ENCODE data around the gene KIF3C. TPM values are rescaled to one million over a fixed set of nuclear protein-coding genes. Genes with fewer than 3 reads are reported as not detected.

Gene KIF3C
- polyA plus RNA-seq, 2 of the 4 experiments (the other 2 are of a cell fraction), result 17.1 to 77.4 TPM

DNA sequence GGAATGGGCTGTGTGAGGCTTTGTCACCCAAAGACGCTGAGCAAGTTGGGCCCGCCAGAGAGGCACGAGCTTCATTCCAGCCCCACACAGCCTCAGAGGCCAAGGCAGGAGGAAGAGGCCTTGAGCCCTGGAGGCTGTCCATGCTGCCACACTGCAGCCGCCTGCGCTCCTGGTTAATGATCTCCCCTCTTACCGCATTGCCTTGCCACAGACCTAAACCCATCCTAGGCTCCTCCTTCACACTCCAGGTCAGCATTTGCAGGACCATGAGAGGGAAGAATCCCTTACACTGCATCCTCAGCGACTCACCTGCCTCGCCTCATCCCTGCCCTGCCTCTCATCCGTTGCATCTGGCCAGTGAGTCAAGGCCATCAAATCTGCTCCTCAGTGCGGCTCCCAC is 24.6 kb downstream of the KIF3C start:
- peaks cover 48% of the 10 kb centered on the region for H3K4me1 ChIP-seq
- DNase-seq (ENCODE audit: low read depth in 1 of 2, low spot score in 1 of 2) (no peak), ATAC-seq (peak; percentile 15 to 17; a peak in 3 of 6 replicates), FAIRE-seq (no peak)
- H3K27ac ChIP-seq, result peak overlapping the region in 1 of 2 experiments; percentile 44; a peak in 3 of 6 replicates
- TF ChIP-seq SREBF2 (IDR thresholded peaks at IDR 0.05) (no peak), MAFK (IDR thresholded peaks at IDR 0.05; ENCODE audit: partially characterized antibody) (no peak), FOSL2 (IDR thresholded peaks at IDR 0.05) (no peak), FOSL2 (CRISPR knock-in tag; IDR thresholded peaks at IDR 0.05) (no peak), HEYL (CRISPR knock-in tag; IDR thresholded peaks at IDR 0.05) (no peak), FOSB (CRISPR knock-in tag; IDR thresholded peaks at IDR 0.05) (no peak), JUN (IDR thresholded peaks at IDR 0.05) (no peak), RNF2 (IDR thresholded peaks at IDR 0.05; ENCODE audit: borderline replicate concordance, low read depth) (no peak)
- TF ChIP-seq, protein P1, sequence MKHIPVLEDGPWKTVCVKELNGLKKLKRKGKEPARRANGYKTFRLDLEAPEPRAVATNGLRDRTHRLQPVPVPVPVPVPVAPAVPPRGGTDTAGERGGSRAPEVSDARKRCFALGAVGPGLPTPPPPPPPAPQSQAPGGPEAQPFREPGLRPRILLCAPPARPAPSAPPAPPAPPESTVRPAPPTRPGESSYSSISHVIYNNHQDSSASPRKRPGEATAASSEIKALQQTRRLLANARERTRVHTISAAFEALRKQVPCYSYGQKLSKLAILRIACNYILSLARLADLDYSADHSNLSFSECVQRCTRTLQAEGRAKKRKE (CRISPR knock-in tag; IDR thresholded peaks at IDR 0.05; ENCODE audit: low read depth), result no peak
- TF ChIP-seq, protein P2, sequence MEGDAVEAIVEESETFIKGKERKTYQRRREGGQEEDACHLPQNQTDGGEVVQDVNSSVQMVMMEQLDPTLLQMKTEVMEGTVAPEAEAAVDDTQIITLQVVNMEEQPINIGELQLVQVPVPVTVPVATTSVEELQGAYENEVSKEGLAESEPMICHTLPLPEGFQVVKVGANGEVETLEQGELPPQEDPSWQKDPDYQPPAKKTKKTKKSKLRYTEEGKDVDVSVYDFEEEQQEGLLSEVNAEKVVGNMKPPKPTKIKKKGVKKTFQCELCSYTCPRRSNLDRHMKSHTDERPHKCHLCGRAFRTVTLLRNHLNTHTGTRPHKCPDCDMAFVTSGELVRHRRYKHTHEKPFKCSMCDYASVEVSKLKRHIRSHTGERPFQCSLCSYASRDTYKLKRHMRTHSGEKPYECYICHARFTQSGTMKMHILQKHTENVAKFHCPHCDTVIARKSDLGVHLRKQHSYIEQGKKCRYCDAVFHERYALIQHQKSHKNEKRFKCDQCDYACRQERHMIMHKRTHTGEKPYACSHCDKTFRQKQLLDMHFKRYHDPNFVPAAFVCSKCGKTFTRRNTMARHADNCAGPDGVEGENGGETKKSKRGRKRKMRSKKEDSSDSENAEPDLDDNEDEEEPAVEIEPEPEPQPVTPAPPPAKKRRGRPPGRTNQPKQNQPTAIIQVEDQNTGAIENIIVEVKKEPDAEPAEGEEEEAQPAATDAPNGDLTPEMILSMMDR (IDR thresholded peaks at IDR 0.05), result no peak
- no peak overlapping the region for H3K4me3 ChIP-seq
- H3K4me2 ChIP-seq, result no peak overlapping the region
- H3K9me3 ChIP-seq, result no peaks in the 10 kb centered on the region
- WGBS (ENCODE audit: missing lambda C conversion rate), result 75% methylated on average over 10 of the region's 10 CpGs
- POLR2A ChIA-PET, result no interaction called here
- CTCF ChIA-PET, result interaction anchor here (0.7 to 16.2 kb wide), 6 partner anchors 19 to 620 kb away, joined by 3 to 280 read pairs (median 7); no protein-coding TSS in a partner anchor

DNA sequence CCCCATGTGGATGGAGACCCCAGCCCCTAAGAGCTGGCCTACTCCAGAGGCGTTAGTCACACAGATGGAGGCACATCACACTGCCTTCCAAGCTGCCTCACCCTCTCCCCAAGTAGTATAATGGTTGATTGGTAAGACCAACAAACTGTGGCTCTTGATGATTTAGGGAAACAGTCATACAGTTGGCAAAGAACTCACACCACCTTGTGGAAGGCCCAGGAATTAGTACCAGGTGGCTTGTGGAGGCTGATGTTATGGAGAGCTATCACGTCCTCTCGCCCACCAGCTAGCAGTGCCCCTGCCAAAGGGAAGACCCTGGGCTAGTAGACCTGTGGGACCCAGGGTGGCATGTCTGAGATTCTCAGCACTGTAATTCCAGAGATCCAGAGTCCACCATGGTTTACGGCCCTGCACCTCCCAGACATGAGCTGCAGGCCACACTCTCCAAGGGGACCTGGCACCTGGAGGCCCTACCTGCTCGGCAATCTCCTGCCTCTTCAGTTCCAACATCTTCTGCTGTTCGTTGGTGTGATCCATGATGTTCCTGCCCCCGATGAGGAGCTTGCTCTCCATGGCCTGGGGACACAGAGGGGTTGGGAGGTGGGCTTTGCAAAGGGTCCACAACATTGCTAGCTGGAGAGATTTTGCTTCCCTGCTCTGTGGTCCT is 26.3 kb downstream of the KIF3C start:
- FAIRE-seq (no peak), DNase-seq (ENCODE audit: low read depth in 1 of 2, low spot score in 1 of 2) (peak in 1 of 2 experiments; percentile 46), ATAC-seq (peak; percentile 32 to 37; a peak in 4 of 6 replicates)
- 94% methylated on average over 7 of the region's 7 CpGs for WGBS (ENCODE audit: missing lambda C conversion rate)
- POLR2A ChIA-PET, result interaction anchor here (1.0 kb wide), 1 partner anchor 78 kb away, joined by 3 read pairs; the partner anchor contains the start of gene ASXL2
- CTCF ChIA-PET, result interaction anchor here (0.7 to 16.2 kb wide), 17 partner anchors 8 to 229 kb away, joined by 3 to 280 read pairs (median 7); no protein-coding TSS in a partner anchor
- Histone ChIP-seq H3K27ac (peak overlapping the region in 1 of 2 experiments; percentile 62; a peak in 2 of 6 replicates), H3K4me1 (peaks cover 44% of the 10 kb centered on the region), H3K4me3 (no peak overlapping the region), H3K4me2 (no peak overlapping the region), H3K9me3 (no peaks in the 10 kb centered on the region)
- no peak for TF ChIP-seq HEYL (CRISPR knock-in tag; IDR thresholded peaks at IDR 0.05)
- TF ChIP-seq SMC3 (IDR thresholded peaks at IDR 0.05), result 0 out of 3 replicates have a peak, but pooled peaks have one; percentile 19
- TF ChIP-seq, protein P2 (IDR thresholded peaks at IDR 0.05), result peak; percentile 18; the same call in 1 of the 3 replicates
- peak in 1 of 2 experiments; percentile 36; a peak in 1 of 5 replicates for TF ChIP-seq RAD21 (conservative IDR thresholded peaks at IDR 0.05 in 1 of 2, IDR thresholded peaks at IDR 0.05 in 1 of 2)

DNA sequence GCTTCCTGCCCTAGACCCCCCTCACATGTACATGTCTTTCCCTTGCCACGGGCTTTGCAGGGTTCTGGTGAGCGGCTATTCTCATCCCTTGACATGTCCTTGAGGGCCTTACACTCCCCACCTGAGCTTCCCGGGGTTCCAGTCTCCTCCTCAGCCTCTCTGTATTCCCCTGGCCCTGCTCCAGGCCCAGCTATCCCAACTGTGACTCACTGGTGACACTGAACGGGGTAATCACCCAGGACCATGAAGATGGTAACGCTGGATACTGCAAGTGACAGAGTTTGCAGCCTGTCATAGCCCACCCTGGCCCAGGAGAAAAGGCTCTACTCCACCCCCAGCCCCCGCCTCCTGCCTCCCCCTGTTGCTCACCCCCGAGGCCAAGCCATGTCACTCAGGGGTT is 27.3 kb downstream of the KIF3C start:
- WGBS (ENCODE audit: missing lambda C conversion rate), result 26% methylated on average over 6 of the region's 7 CpGs
- peak; percentile 15 to 44; a peak in 3 of 6 replicates for ATAC-seq
- peaks cover 44% of the 10 kb centered on the region for H3K4me1 ChIP-seq
- TF ChIP-seq CBX2 (IDR thresholded peaks at IDR 0.05; ENCODE audit: borderline replicate concordance, low read depth) (no peak), GATA3 (IDR thresholded peaks at IDR 0.05; ENCODE audit: borderline replicate concordance) (no peak), ESRRA (IDR thresholded peaks at IDR 0.05; ENCODE audit: borderline replicate concordance, low read length) (no peak), TFCP2L1 (CRISPR knock-in tag; IDR thresholded peaks at IDR 0.05) (no peak), HOXB13 (CRISPR knock-in tag; IDR thresholded peaks at IDR 0.05; ENCODE audit: low read depth) (no peak), HDAC2 (IDR thresholded peaks at IDR 0.05) (no peak)
- TF ChIP-seq, protein P3, sequence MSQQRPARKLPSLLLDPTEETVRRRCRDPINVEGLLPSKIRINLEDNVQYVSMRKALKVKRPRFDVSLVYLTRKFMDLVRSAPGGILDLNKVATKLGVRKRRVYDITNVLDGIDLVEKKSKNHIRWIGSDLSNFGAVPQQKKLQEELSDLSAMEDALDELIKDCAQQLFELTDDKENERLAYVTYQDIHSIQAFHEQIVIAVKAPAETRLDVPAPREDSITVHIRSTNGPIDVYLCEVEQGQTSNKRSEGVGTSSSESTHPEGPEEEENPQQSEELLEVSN (IDR thresholded peaks at IDR 0.05; ENCODE audit: borderline replicate concordance, low read depth), result no peak
- TF ChIP-seq, protein P4, sequence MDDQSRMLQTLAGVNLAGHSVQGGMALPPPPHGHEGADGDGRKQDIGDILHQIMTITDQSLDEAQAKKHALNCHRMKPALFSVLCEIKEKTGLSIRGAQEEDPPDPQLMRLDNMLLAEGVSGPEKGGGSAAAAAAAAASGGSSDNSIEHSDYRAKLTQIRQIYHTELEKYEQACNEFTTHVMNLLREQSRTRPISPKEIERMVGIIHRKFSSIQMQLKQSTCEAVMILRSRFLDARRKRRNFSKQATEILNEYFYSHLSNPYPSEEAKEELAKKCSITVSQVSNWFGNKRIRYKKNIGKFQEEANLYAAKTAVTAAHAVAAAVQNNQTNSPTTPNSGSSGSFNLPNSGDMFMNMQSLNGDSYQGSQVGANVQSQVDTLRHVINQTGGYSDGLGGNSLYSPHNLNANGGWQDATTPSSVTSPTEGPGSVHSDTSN (IDR thresholded peaks at IDR 0.05), result no peak
- TF ChIP-seq, protein P5, sequence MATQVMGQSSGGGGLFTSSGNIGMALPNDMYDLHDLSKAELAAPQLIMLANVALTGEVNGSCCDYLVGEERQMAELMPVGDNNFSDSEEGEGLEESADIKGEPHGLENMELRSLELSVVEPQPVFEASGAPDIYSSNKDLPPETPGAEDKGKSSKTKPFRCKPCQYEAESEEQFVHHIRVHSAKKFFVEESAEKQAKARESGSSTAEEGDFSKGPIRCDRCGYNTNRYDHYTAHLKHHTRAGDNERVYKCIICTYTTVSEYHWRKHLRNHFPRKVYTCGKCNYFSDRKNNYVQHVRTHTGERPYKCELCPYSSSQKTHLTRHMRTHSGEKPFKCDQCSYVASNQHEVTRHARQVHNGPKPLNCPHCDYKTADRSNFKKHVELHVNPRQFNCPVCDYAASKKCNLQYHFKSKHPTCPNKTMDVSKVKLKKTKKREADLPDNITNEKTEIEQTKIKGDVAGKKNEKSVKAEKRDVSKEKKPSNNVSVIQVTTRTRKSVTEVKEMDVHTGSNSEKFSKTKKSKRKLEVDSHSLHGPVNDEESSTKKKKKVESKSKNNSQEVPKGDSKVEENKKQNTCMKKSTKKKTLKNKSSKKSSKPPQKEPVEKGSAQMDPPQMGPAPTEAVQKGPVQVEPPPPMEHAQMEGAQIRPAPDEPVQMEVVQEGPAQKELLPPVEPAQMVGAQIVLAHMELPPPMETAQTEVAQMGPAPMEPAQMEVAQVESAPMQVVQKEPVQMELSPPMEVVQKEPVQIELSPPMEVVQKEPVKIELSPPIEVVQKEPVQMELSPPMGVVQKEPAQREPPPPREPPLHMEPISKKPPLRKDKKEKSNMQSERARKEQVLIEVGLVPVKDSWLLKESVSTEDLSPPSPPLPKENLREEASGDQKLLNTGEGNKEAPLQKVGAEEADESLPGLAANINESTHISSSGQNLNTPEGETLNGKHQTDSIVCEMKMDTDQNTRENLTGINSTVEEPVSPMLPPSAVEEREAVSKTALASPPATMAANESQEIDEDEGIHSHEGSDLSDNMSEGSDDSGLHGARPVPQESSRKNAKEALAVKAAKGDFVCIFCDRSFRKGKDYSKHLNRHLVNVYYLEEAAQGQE (IDR thresholded peaks at IDR 0.05), result no peak
- POLR2A ChIA-PET, result interaction anchor here (1.0 kb wide), 1 partner anchor 77 kb away, joined by 3 read pairs; the partner anchor contains the start of gene ASXL2
- no peak for DNase-seq (ENCODE audit: low read depth in 1 of 2, low spot score in 1 of 2)
- no peak for FAIRE-seq
- H3K9me3 ChIP-seq, result no peaks in the 10 kb centered on the region
- no peak overlapping the region for H3K4me3 ChIP-seq
- CTCF ChIA-PET, result interaction anchor here (0.6 to 16.2 kb wide), 15 partner anchors 10 to 230 kb away, joined by 3 to 280 read pairs (median 6); no protein-coding TSS in a partner anchor
- 0 out of 3 replicates have a peak overlapping the region, but pooled peaks have one; percentile 10 for H3K4me2 ChIP-seq
- H3K27ac ChIP-seq, result peak overlapping the region; percentile 17 to 62; a peak in 5 of 6 replicates

Data from A549 (cell line).